ENCODE results near the gene DNASE1L1.

Gene DNASE1L1, protein sequence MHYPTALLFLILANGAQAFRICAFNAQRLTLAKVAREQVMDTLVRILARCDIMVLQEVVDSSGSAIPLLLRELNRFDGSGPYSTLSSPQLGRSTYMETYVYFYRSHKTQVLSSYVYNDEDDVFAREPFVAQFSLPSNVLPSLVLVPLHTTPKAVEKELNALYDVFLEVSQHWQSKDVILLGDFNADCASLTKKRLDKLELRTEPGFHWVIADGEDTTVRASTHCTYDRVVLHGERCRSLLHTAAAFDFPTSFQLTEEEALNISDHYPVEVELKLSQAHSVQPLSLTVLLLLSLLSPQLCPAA

DNA sequence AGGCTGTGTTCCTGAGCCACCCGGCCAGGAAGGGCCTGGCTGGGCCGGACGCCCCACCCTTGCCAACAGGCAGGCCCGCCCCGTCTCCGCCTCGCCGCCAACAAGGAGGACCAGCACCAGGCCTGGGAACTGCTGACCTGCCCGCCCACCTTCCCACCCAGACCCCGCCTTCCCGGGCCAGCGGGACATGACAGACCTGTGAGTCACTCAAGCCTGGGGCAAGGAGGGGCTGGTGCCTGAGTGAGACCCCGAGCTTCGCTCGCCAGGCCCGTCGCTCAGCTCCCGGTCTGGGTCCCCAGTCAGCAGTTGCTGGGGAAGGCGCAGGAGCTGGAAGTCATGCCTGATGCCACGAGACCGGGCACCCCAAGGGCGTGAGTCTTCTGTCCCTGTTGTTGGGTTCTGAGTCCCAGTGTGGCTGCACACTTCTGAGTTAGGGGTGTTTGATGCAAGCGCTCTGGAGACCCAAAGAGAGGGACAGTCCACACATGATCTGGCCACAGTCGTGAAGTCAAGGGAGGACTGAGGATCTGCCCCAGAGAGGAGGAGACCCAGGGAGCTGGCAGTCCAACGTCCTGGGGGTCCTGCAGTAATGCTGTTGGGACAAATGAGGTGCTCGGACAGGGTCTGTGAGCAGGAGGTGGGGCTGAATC is at the start of gene DNASE1L1:
Gene DNASE1L1 (minus strand): TSS at position 33 of the 650 bp plus-strand sequence. CDS start 3,686 bp downstream, outside the sequence.
- no peak for DNase-seq

DNA sequence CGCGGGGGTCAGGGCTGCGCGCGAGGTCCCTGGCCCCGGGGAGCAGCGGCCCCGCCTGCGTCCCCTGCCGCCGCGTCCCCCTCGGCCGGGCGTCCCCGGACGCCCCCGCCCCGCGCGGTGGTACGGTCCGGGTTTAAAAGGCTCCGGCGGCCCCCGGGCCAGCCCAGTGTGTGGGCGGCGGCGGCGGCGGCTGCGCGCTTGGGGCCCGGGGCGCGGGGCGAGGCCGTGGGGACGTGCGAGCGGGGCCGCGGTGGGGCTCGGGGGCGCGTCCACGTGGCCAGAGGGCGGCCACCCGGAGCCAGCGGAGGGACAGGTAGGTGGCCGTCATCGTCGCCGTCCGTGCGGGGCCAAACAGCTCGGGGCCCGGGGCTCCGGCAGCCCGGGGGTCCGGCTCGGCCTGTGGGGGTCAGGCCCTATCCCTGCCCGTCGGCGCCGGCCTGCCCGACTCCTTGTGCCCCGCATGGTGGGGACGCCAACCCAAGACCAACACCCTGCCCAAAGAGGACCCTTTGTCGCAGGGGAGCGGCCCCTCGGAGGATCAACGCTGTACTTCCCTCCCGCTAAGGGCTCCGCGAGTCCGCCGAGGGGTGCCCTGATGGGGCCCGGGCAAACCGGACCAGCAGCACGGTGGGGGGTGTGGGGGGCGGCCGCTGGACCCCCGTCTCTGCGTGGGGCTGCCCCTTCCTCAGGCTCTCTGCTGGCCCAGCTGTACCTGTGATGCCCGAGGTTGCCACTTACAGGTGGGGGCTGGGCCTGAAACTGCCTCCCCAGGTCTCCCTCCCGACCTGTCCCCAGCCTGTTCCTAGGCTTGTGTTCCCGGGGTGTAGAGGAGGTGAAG is 49.3 kb upstream of the DNASE1L1 start, which contains the start of gene PLXNA3:
Gene PLXNA3 (plus strand): TSS at position 166 of the 838 bp plus-strand sequence. CDS start 1,903 bp downstream, outside the sequence.
- peak; percentile 48 for DNase-seq

DNA sequence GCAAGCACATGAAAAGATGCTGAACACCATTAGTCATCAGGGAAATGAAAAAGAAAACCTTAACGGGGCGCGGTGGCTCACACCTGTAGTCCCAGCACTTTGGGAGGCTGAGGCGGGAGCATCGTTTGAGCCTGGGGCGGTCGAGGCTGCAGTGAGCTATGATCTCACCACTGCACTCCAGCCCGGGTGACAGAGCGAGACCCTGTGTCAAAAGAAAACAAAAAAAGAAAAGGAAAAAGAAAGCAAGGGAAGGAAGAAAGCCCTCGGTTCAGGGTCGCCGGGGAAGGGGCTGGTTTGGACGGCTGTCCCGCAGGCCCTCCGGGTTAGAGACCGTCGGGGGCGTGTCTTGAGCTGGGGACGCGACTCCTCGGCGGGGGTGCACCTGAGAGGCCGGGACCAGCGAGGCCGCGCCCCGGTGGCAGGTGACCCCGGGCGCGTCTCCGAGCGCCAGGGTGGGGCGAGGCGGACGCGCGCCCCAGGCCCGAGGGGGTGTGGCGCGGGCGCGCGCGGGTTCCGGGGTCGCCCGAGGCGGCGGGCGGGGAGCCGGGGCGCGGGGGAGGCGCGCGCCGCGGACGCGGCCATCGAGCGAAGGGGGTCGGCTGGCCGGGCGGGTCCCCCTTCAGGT is 48.5 kb upstream of the DNASE1L1 start:
- DNase-seq, result peak; percentile 76

DNA sequence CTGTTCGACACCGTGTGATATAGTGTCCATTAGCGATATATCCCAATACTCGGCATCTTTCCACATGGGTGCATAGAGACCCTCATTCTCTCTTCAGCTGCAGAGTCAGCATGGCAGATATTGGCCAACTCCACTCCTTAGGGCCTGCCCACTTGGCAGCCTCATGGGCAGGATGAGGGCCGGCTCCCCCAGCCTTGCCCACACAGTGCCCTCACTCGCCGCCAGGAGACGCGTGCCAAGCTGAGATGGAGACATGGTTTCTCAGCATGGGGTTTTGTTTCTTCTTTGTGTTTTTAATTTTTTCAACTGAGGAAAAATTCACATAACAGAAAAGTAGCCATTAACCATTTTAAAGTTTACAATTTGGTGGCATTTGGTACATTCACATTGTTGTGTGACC is 43.8 kb upstream of the DNASE1L1 start:
- no peak for DNase-seq

DNA sequence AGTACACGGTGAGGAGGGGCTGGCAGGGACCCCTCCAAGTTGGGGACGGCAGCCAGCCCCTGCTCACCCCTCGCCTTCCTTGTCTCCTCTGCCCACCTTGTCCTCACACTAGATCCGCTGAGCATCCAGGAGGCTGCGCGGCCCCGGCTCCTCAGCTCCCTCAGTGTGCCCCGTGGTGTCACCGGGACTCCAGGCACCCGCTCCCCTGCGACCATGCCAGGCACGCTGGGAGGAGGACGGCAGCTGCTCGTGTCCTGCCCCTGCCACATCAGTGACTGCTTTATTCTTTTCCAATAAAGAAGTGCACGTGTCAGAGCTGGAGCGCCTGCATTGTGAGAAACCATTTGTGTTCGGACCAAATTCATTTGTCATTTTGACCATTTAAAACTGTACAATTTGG is 41.3 kb upstream of the DNASE1L1 start:
- no peak for DNase-seq

DNA sequence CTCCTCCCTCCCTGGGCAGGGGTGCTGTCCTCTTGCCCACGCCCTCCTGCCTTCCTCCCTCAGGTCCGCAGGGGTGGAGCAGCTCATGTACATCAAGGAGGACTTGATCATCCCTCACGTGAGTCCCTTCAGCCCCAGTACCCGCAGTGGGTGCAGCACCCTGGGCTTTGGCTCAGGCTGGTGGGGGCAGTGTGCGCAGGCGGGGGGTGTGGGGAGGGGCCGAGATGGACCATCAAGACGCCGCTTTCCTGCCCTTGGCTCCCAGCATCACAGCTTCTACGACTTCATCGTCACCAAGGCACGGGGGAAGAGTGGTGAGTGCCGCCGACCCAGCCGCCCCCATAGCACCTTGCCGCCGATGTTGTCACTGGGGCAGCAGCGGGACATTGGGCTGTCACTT is 40.6 kb upstream of the DNASE1L1 start:
- no peak for DNase-seq

DNA sequence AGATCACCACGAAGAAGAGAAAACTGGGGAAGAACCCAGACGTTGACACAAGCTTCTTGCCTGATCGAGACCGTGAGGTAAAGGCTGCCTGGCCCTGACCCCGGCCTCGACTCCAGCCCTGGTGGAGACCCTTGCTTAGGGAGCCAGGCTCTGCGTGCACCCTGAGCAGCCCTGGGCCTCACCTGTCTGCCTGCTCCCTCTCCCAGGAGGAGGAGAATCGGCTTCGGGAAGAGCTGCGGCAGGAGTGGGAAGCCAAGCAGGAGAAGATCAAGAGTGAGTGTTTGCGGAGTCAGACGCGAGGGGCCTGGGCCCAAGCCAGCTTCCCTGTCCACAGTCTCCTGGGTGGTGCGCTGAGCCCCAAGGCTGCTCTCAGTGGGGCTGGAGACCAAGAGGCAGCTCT is 39.4 kb upstream of the DNASE1L1 start:
- DNase-seq, result no peak

DNA sequence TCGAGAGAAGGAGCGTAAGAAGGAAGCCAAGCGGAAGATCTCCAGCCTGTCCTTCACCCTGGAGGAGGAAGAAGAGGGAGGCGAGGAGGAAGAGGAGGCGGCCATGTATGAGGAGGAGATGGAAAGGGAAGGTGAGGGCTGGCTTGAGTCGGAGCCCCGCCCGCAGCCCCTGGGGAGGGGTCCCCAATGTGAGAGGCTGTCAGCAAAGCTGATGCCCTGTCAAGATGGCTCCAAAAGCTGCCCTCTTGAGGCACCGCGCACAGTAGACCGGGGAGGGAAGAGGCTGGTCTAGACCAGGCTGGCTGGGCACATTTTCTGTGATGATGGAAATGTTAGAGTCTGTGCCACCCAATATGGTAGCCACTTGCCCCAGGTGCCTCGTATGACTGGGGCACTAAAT is 37.4 kb upstream of the DNASE1L1 start:
- DNase-seq, result no peak

DNA sequence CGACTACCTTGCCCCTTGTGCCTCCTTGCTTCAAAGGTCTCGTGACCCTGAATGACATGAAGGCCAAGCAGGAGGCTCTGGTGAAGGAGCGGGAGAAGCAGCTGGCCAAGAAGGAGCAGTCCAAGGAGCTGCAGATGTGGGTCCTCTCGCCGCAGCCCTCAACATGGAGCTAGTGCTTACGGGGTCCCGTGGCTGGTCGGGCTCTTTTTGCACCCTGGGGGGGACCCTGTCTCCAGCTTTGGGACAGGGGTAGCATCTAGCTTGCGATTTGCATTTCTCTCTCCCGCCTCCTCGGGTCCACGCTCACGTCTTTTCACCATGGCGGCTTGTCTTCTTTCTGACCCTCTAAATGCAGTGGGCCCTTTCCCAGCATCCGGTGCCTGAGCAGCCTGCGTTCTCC is 36.7 kb upstream of the DNASE1L1 start:
- no peak for DNase-seq

DNA sequence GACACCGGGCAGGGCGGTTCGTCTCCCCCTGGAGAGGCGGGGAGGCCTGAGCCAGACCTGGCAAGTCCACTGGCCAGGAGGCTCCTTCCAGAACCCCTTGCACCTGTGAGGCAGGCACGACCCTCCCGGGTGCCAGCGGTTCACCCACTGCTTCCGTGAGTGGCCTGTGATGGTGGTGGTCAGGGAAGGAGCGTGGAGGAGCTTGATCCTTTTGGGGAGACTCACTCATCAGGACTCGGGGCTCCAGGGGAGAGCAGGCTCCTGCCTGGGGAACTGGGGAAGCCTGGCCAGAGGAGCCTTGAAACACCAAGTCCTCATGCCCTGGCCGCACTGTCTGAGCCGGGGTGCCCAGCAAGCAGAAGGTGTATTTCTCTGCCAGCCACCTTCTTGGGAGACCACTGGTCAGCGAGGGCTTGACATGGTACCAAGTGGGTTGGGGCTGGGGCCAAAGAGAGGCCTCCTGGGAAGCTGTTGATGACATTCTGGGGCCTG is 35.7 kb upstream of the DNASE1L1 start:
- DNase-seq, result no peak

DNA sequence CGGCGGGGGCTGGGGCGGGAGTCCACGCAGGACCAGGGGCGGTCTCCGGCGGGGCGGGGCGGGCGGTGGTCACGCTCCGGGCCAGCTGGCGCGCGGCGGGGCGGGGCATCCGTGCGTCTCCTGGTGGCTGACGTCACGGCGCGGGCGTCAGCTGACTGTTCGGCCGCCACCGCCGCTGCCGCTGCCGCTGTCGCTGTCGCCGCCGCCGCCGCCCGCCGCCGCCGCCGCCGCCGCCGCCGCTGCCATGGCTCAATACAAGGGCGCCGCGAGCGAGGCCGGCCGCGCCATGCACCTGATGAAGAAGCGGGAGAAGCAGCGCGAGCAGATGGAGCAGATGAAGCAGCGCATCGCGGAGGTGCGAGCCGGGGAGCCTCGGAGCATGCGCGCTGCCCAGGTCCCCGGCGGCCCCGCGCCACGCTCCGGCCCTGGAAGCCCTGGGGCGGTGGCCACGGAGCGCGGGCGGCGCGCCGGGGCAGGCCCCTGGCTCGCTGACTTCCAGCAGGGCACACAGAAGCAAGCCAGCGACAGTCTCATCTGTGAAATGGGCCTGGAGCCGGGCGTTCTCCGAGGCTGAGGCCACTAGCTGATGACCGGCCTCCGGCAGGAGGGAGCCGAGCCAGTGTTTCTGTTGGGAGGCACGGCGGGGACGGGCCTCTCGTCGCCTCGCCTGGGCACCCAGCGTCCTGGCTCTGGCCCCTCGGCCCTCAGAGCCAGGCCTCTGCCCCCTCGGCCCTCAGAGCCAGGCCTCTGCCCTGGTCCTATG is 35.1 kb upstream of the DNASE1L1 start, which contains the start of gene FAM50A:
Gene FAM50A (plus strand): TSS at position 150 of the 763 bp plus-strand sequence. CDS start 95 bp downstream, at position 245.
- DNase-seq, result peak; percentile 70

DNA sequence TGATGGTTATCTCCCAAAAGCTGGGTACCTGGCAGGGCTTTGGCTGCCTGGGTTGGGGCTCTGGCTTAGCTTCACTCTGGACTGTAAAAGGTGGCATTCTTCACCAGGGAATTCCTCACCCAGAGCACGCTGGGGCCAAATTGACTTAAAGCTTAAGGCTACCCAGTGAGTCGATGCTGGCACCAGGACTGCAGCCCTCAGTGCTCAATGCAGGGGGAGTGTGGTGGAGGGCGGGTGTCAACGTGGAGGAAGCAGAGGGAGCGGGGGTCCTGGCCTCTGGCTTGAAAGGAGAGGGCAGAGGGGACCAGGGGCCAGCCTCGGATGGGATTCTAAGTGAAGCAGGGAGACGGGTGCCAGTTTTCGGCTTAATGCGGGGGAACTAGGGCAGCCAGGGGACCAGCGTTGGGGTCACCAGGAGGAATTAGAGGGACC is 34.4 kb upstream of the DNASE1L1 start:
- peak; percentile 16 for DNase-seq

DNA sequence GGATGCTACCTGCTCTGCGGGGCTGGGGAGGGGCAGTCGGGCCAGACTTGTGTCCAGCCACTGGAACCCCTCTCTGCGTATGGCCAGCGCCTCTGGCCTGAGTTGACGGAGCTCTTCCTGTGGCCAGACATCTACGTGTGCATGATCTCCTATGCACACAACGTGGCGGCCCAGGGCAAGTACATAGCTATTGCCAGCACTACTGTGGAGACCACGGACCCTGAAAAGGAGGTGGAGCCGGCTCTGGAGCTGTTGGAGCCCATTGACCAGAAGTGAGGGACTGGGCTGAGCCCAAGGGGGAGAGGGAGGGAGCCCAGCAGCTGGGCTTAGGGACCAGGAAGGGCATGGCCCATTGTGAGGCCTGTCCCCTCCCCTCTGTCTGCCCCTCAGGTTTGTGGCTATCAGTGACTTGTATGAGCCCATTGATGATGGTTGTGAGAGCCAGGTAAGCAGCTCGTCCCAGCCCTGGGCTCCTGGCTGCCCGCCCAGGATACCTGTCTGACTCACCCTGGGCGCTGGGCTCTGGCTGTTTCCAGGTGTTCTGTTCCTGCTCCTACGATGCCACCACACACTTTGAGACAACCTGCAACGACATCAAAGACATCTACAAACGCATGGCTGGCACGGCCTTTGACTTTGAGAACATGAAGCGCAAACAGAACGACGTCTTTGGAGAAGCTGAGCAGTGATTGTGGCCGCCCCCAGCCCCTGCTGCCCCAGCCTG is 33.1 kb upstream of the DNASE1L1 start:
- DNase-seq, result no peak

DNA sequence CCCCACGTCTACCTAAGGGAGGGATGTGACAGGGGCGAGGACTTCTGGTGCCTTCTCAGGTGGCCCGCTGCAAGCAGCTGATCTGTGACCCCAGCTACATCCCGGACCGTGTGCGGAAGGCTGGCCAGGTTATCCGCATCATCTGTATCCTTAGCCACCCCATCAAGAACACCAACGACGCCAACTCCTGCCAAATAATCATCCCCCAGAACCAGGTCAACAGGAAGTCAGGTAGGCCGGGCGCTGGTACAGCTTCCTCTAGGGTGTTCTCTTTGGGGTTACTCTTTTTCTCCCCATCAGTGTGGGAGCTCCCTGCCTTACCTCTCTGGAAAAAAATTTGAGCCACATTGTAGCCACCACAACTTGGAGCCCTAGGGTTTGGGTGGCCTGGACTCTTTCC is 32.5 kb upstream of the DNASE1L1 start:
- no peak for DNase-seq

DNA sequence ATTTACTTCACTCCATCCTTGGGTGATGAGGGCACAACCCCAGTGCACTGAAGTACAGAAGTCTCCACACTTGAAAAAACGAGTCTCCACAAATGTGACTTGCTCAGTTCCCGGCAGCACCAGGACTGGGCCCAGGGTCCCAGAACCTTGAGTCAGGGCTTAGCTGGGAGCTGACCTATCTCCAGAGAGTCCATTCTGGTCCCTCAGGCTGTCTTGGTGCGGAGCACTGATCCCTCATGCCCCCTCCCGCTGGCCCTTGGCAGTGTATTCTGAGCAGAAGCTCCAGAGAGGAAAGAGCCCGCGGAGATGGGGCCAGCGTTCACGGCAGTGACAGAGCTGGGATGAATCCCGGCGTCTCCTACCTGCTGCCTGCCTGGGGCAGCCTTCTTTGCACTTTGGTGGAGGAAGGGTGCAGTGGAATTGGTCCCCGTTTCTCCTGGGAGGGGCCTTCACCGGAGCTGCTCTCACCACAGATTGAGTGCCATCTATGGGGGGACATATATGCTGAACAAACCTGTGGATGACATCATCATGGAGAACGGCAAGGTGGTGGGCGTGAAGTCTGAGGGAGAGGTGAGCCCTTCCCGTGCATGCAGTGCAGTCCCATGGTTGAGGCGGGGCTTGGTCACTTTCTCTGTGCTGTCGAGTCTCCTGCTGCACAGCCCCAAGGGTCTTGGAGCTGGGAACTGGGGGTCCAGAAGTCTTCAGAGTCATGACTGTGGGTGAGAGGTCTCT is 31.7 kb upstream of the DNASE1L1 start:
- DNase-seq, result no peak

DNA sequence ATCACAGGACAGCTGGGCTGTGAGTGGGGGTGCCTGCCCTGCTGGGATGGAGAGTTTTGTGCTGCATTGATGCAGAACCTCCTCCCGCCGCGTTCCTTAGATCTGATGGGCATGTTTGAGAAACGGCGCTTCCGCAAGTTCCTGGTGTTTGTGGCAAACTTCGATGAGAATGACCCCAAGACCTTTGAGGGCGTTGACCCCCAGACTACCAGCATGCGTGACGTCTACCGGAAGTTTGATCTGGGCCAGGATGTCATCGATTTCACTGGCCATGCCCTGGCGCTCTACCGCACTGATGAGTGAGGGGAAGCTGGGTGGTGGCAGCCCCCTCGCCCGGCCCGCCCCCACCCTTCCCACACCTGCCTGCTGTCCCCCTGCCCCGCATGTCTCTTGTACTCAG is 30.8 kb upstream of the DNASE1L1 start:
- DNase-seq, result no peak

DNA sequence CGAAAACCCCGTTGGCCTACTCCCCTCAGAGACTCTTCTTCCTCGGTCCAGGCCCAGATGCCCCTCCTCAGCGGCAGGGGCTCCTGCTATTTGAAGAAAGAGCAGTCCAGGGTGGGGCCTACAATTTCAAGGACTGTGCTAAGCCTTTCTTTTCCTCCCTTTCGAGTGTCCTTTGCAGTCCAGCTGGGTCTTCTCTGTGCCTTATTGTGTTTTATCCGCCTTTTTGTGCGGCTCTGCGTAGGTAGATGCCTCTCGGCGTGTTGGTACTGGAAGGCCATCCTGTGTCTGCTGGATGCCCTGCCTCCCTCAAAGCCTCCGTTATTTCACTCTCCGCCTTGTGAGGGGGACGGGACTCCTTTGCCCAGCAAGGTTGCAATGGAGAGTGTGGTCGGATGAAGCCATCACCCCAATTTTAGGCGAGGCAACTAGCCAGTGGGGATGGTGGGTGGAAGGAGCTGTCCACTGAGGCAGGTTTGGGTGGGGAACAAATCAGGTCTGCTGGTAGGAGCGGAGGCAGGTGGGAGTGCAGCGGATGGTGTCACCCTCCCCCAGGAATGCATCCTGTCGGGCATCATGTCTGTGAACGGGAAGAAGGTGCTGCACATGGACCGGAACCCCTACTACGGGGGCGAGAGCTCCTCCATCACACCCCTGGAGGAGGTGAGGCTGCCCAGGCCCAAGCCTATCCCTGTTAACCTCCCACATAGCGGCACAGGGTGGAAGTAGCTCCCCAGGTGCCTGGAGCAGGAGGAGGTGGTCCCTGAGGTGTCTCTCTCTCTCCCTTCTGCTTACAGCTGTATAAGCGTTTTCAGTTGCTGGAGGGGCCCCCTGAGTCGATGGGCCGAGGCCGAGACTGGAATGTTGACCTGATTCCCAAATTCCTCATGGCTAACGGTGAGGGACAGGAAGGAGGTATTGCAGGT is 29.2 kb upstream of the DNASE1L1 start:
- no peak for DNase-seq

DNA sequence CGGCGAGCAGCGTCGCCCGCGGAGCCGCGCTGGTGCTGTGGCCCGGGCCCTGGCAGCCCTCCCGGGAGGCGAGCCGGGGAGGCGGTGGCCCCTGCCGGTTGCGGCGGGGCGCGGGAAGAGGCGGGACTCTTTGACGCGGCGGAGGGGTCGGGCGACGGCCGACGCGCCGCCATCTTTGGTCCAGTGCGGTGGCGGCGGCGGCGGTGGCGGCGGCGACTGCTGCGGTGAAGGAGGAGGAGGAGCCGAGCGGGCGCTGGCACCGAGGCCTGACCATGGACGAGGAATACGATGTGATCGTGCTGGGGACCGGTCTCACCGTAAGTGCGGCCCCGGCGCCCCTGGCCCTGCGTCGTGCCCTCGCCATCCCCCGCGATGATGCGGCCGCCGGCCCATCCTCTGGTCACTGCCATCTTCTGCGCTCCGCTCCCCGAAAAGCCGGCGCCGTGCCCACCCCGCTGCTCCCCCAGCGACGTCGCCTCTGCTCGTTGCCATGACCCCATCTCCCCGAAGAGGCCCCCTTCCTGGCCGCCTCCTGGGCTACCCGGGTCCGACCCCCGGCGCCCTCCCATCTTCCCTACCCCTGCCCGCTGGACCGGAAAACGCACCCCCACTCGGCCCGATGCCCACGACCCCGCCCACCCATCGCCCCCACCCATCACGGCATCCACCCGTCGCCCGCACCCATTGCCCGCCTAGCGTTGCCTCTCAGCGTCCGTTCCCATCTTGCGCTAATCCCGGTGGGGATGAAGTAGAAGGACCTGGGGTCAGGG is 28.1 kb upstream of the DNASE1L1 start, which contains the start of gene GDI1:
Gene GDI1 (plus strand): TSS at position 172 of the 770 bp plus-strand sequence. CDS start 101 bp downstream, at position 273.
- DNase-seq, result peak; percentile 59

All from NCI-H146 (cell line).